Stimulated activated CD8-positive, alpha-beta memory T cell treated with anti-CD3 and anti-CD28 coated beads, Interleukin-15, amount 100 ng/mL, for 24 hours (primary cell): ENCODE results near the gene MBD3.

Source experiments
- DNase-seq: peaks from one replicate; pipeline ENCODE4 v3.0.0-alpha.2; 2020; ENCODE audit warnings: low read depth

Gene MBD3

GRCh38 chr19:1571358-1571757 is 21.3 kb downstream of the MBD3 start:
- no peak for DNase-seq

- DNase-seq = no peak
These were observed 21.8 kb downstream of the MBD3 start for GRCh38 chr19:1570836-1571235.

GRCh38 chr19:1569997-1570396 is 22.7 kb downstream of the MBD3 start:
- DNase-seq = no peak

- DNase-seq = peak; percentile 65
These were observed 24.2 kb downstream of the MBD3 start, which contains the start of gene MEX3D for GRCh38 chr19:1568320-1569019. TSS of gene MEX3D (minus strand) at chr19:1568325. CDS start at chr19:1568058, 267 bp downstream.

- no peak for DNase-seq
These were observed 24.8 kb downstream of the MBD3 start for GRCh38 chr19:1567848-1568227.

GRCh38 chr19:1567116-1567847 is 25.4 kb downstream of the MBD3 start:
- no peak for DNase-seq

GRCh38 chr19:1566392-1567115 is 26.1 kb downstream of the MBD3 start:
- DNase-seq = no peak

GRCh38 chr19:1563251-1563650 is 29.4 kb downstream of the MBD3 start:
- DNase-seq = no peak

- no peak for DNase-seq
These were observed 31.3 kb downstream of the MBD3 start for GRCh38 chr19:1561236-1561842.

- no peak for DNase-seq
These were observed 32.3 kb downstream of the MBD3 start for GRCh38 chr19:1560286-1560882.

GRCh38 chr19:1558552-1558951 is 34.1 kb downstream of the MBD3 start:
- no peak for DNase-seq

GRCh38 chr19:1556390-1557070 is 36.1 kb downstream of the MBD3 start:
- no peak for DNase-seq

- DNase-seq = no peak
These were observed 36.9 kb downstream of the MBD3 start for GRCh38 chr19:1555487-1556389.

- no peak for DNase-seq
These were observed 37.7 kb downstream of the MBD3 start for GRCh38 chr19:1554968-1555367.

- no peak for DNase-seq
These were observed 39.2 kb downstream of the MBD3 start for GRCh38 chr19:1553415-1553814.

- DNase-seq = no peak
These were observed 41.3 kb downstream of the MBD3 start for GRCh38 chr19:1551068-1552040.

GRCh38 chr19:1549332-1549945 is 43.2 kb downstream of the MBD3 start:
- no peak for DNase-seq

- DNase-seq = no peak
These were observed 52.2 kb downstream of the MBD3 start for GRCh38 chr19:1540365-1540925.
